PC-9 (cell line): ENCODE data around the gene ATP2B2. TPM values are rescaled to one million over a fixed set of nuclear protein-coding genes. Genes with fewer than 3 reads are reported as not detected.

ENCODE experiments used
- BruUV-seq: library from RNA; stranded (reverse); fragments of 400-500 nt; replicated peaks from 2 replicates; lab custom pipeline; 2021; lab: Mats Ljungman, UMichigan
- CTCF ChIA-PET: fragments of 300-600 bp; sonication (Branson Sonifier 250); formaldehyde crosslinking; loops from one replicate; lab custom pipeline; 2022; ENCODE audit warnings: antibody characterized with exemption; lab: Charles Lee
- POLR2A ChIA-PET: fragments of 300-600 bp; sonication (Branson Sonifier 250); formaldehyde crosslinking; loops from one replicate; lab custom pipeline; 2022; ENCODE audit warnings: antibody characterized with exemption; ENCODE audit not compliant: unreplicated experiment; lab: Charles Lee
- DNase-seq, 2 experiments: peaks; one replicate each; pipeline versions ENCODE4 v3.0.0 to v3.0.0-alpha.2; 2015 to 2022; ENCODE audit warnings: mixed read lengths in 1 of 2
- H2AFZ ChIP-seq: fragments of 200-600 bp; sonication (generic); 2 replicates; pipeline ENCODE4 v1.8.1; 2017; ENCODE audit warnings: antibody characterized with exemption
- H3F3A ChIP-seq: fragments of 200-600 bp; sonication (generic); 2 replicates; pipeline ENCODE4 v1.8.1; 2017; ENCODE audit warnings: antibody characterized with exemption, mild to moderate bottlenecking, low read depth; ENCODE audit not compliant: insufficient read depth
- H3K27ac ChIP-seq: fragments of 200-600 bp; sonication (generic); 2 replicates; pipeline ENCODE4 v1.6.1; 2016; ENCODE audit warnings: mixed run types
- H3K27me3 ChIP-seq: fragments of 200-600 bp; sonication (generic); 2 replicates; pipeline ENCODE4 v1.6.1; 2016; ENCODE audit warnings: low read depth, mixed run types; ENCODE audit not compliant: insufficient read depth
- H3K36me3 ChIP-seq: fragments of 200-600 bp; sonication (generic); 2 replicates; pipeline ENCODE4 v1.6.1; 2016; ENCODE audit warnings: low read depth, mixed run types
- H3K4me1 ChIP-seq: fragments of 200-600 bp; sonication (generic); replicated peaks from 2 replicates; pipeline ENCODE4 v1.6.1; 2016; ENCODE audit warnings: mixed run types; ENCODE audit not compliant: insufficient read depth
- H3K4me2 ChIP-seq: fragments of 200-600 bp; sonication (generic); 2 replicates; pipeline ENCODE4 v1.6.1; 2017; ENCODE audit warnings: mixed run types
- H3K4me3 ChIP-seq: fragments of 200-600 bp; sonication (generic); 2 replicates; pipeline ENCODE4 v1.6.1; 2016; ENCODE audit warnings: mixed run types
- H3K79me2 ChIP-seq: fragments of 200-600 bp; sonication (generic); 2 replicates; pipeline ENCODE4 v1.6.1; 2017; ENCODE audit warnings: low read depth, mixed run types
- H3K9me2 ChIP-seq: fragments of 200-600 bp; sonication (generic); 2 replicates; pipeline ENCODE4 v1.8.1; 2017; ENCODE audit warnings: mild to moderate bottlenecking; ENCODE audit not compliant: insufficient read depth
- H3K9me3 ChIP-seq: fragments of 200-600 bp; sonication (generic); 2 replicates; pipeline ENCODE4 v1.8.1; 2016; ENCODE audit warnings: low read depth; ENCODE audit not compliant: insufficient read depth
- H4K20me1 ChIP-seq: fragments of 200-600 bp; sonication (generic); 2 replicates; pipeline ENCODE4 v1.8.1; 2017; ENCODE audit not compliant: insufficient read depth
- CTCF ChIP-seq: fragments of 200-600 bp; sonication (generic); conservative IDR thresholded peaks from 2 replicates; pipeline ENCODE4 v1.6.1; 2017; ENCODE audit warnings: mixed run types, antibody characterized with exemption, mild to moderate bottlenecking, moderate library complexity
- EZH2 ChIP-seq: fragments of 200-600 bp; sonication (generic); IDR thresholded peaks from 2 replicates; pipeline ENCODE4 v1.8.0; 2017; ENCODE audit warnings: antibody characterized with exemption, low read depth
- intact Hi-C: fragments of 100-400 bp; cut with micrococcal nuclease; formaldehyde crosslinking; loops from one replicate; pipeline ENCODE4 v1.10.0; 2022; ENCODE audit not compliant: unreplicated experiment
- total RNA-seq: library from RNA; stranded (reverse); gene quantifications from 2 replicates; pipeline ENCODE4 v1.2.3, GENCODE V29; 2021

Gene ATP2B2
- total RNA-seq, 1 experiment from 2014 or later, result not detected

GRCh38 chr3:10492364-10493201, 12.8 kb downstream of the ATP2B2 start:
- no peaks in the 10 kb centered on the region for H3K36me3 ChIP-seq
- intact Hi-C loops, result no loop called here
- H3K4me1 ChIP-seq, result no peaks in the 10 kb centered on the region
- DNase-seq, result no peak
- no peak overlapping the region for H3K4me2 ChIP-seq
- no peaks in the 10 kb centered on the region for H4K20me1 ChIP-seq
- TF ChIP-seq CTCF (no peak), EZH2 (no peak)
- H3K4me3 ChIP-seq, result no peak overlapping the region
- no peaks in the 10 kb centered on the region for H3F3A ChIP-seq
- no TSS peak for BruUV-seq
- no peak overlapping the region for H3K27ac ChIP-seq
- no peak overlapping the region for H2AFZ ChIP-seq
- H3K9me3 ChIP-seq, result no peaks in the 10 kb centered on the region
- ChIA-PET CTCF (no interaction called here), POLR2A (no interaction called here)
- no peaks in the 10 kb centered on the region for H3K9me2 ChIP-seq
- peaks cover 84% of the 10 kb centered on the region for H3K27me3 ChIP-seq
- H3K79me2 ChIP-seq, result no peaks in the 10 kb centered on the region

- no peaks in the 10 kb centered on the region for H3K36me3 ChIP-seq
- H3K9me3 ChIP-seq, result no peaks in the 10 kb centered on the region
- H2AFZ ChIP-seq, result no peak overlapping the region
- H3F3A ChIP-seq, result no peaks in the 10 kb centered on the region
- no TSS peak for BruUV-seq
- no peaks in the 10 kb centered on the region for H3K4me1 ChIP-seq
- H3K9me2 ChIP-seq, result no peaks in the 10 kb centered on the region
- intact Hi-C loops, result no loop called here
- no peak overlapping the region for H3K27ac ChIP-seq
- TF ChIP-seq EZH2 (no peak), CTCF (no peak)
- ChIA-PET POLR2A (no interaction called here), CTCF (no interaction called here)
- H3K79me2 ChIP-seq, result no peaks in the 10 kb centered on the region
- no peak overlapping the region for H3K4me2 ChIP-seq
- DNase-seq, result no peak
- H3K27me3 ChIP-seq, result peaks cover 91% of the 10 kb centered on the region
- no peak overlapping the region for H3K4me3 ChIP-seq
- no peaks in the 10 kb centered on the region for H4K20me1 ChIP-seq
These were observed 15.5 kb downstream of the ATP2B2 start for GRCh38 chr3:10489746-10490483.

GRCh38 chr3:10487988-10488633, 17.3 kb downstream of the ATP2B2 start:
- Histone ChIP-seq H3K4me2 (no peak overlapping the region), H2AFZ (no peak overlapping the region), H3F3A (no peaks in the 10 kb centered on the region), H3K79me2 (no peaks in the 10 kb centered on the region), H3K27ac (no peak overlapping the region), H3K27me3 (peaks cover 91% of the 10 kb centered on the region), H3K4me1 (no peaks in the 10 kb centered on the region), H4K20me1 (no peaks in the 10 kb centered on the region), H3K9me3 (no peaks in the 10 kb centered on the region), H3K36me3 (no peaks in the 10 kb centered on the region), H3K9me2 (no peaks in the 10 kb centered on the region), H3K4me3 (no peak overlapping the region)
- intact Hi-C loops, result no loop called here
- DNase-seq, result no peak
- CTCF ChIA-PET, result no interaction called here
- no peak for TF ChIP-seq EZH2
- no peak for TF ChIP-seq CTCF
- no TSS peak for BruUV-seq
- POLR2A ChIA-PET, result no interaction called here
